GM18870 (cell line): ENCODE measurements around the gene MACROH2A2.
"Not testable (repeated sequence)": the region's sequence is repeated elsewhere in the genome, so short reads cannot be mapped to it uniquely, and the experiment has no call there.

ENCODE experiments used
- ATAC-seq: cut with Tn5 transposase; IDR thresholded peaks from one replicate; pipeline ENCODE4 v1.9.1; 2021; ENCODE audit warnings: moderate library complexity; ENCODE audit not compliant: unreplicated experiment

MACROH2A2 gene

GRCh38 chr10:70097459-70097858 lies 44.8 kb downstream of the MACROH2A2 start:
- no peak for ATAC-seq

GRCh38 chr10:70098271-70098670 lies 45.6 kb downstream of the MACROH2A2 start:
- no peak for ATAC-seq

- not testable (repeated sequence) for ATAC-seq
These were observed 48.5 kb downstream of the MACROH2A2 start for GRCh38 chr10:70101068-70101562.

GRCh38 chr10:70101668-70102067 lies 49.0 kb downstream of the MACROH2A2 start:
- no peak for ATAC-seq

GRCh38 chr10:70106958-70107791 lies 54.5 kb downstream of the MACROH2A2 start:
- peak; percentile 57 for ATAC-seq

GRCh38 chr10:70109064-70109729 lies 56.6 kb downstream of the MACROH2A2 start:
- no peak for ATAC-seq

GRCh38 chr10:70111496-70111895 lies 58.9 kb downstream of the MACROH2A2 start:
- ATAC-seq, result no peak

- ATAC-seq, result no peak
These were observed 59.4 kb downstream of the MACROH2A2 start for GRCh38 chr10:70112071-70112470.

GRCh38 chr10:70114902-70115301 lies 62.3 kb downstream of the MACROH2A2 start:
- ATAC-seq, result no peak

GRCh38 chr10:70115948-70116682 lies 63.5 kb downstream of the MACROH2A2 start:
- no peak for ATAC-seq

- ATAC-seq, result no peak
These were observed 65.0 kb downstream of the MACROH2A2 start for GRCh38 chr10:70117646-70118045.

GRCh38 chr10:70118196-70118595 lies 65.5 kb downstream of the MACROH2A2 start:
- no peak for ATAC-seq

- ATAC-seq, result no peak
These were observed 66.6 kb downstream of the MACROH2A2 start for GRCh38 chr10:70119197-70119596.

GRCh38 chr10:70119623-70120022 lies 67.0 kb downstream of the MACROH2A2 start:
- no peak for ATAC-seq

- ATAC-seq, result no peak
These were observed 67.8 kb downstream of the MACROH2A2 start for GRCh38 chr10:70120417-70120816.

- no peak for ATAC-seq
These were observed 68.8 kb downstream of the MACROH2A2 start for GRCh38 chr10:70121281-70121949.

- ATAC-seq, result no peak
These were observed 70.1 kb downstream of the MACROH2A2 start for GRCh38 chr10:70122742-70123141.

- not testable (repeated sequence) for ATAC-seq
These were observed 70.5 kb downstream of the MACROH2A2 start for GRCh38 chr10:70123166-70123565.

GRCh38 chr10:70123817-70124216 lies 71.2 kb downstream of the MACROH2A2 start:
- ATAC-seq, result no peak

- no peak for ATAC-seq
These were observed 71.8 kb downstream of the MACROH2A2 start for GRCh38 chr10:70124415-70124814.

GRCh38 chr10:70124918-70125317 lies 72.3 kb downstream of the MACROH2A2 start:
- no peak for ATAC-seq
